Stimulated activated CD8-positive, alpha-beta memory T cell treated with anti-CD3 and anti-CD28 coated beads, Interleukin-15, amount 100 ng/mL, for 48 hours (primary cell): ENCODE measurements around the gene NOP53.
"Not testable (repeated sequence)": the region's sequence is repeated elsewhere in the genome, so short reads cannot be mapped to it uniquely, and the experiment has no call there.

Experiments
- DNase-seq, 2 donors: peaks; one replicate each; pipeline ENCODE4 v3.0.0-alpha.2; 2020; ENCODE audit warnings: low read depth in 2 of 2

NOP53 gene

DNA sequence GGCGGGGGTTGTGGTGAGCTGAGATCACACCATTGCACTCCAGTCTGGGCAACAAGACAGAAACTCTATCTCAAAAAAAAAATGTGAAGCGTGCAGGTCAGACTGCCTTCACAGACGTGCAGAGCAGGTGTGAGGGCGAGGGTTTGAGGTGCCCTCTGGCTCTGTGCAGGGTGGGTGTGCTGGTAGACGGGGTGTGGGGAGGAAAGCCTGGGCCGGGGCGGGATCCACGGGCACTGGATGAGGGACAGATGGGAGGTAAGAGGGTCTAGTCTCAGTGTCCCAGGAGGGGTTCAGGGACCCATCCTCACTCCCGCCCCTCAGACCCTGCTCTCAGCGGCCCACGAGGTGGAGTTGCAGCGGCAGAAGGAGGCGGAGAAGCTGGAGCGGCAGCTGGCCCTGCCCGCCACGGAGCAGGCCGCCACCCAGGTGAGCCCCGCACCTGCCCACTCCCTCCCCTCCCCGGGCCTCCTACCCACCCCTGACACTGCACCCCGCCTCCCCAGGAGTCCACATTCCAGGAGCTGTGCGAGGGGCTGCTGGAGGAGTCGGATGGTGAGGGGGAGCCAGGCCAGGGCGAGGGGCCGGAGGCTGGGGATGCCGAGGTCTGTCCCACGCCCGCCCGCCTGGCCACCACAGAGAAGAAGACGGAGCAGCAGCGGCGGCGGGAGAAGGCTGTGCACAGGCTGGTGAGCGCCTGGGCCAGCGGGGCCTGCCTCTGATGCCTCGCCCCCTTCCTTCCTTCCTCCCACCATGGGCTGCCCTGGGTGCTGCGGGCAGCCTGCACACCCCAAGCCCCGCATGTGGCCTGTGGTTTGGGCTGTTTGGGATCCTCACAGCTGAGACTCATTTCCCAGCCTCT lies 9.1 kb downstream of the NOP53 start:
- DNase-seq = no peak

DNA sequence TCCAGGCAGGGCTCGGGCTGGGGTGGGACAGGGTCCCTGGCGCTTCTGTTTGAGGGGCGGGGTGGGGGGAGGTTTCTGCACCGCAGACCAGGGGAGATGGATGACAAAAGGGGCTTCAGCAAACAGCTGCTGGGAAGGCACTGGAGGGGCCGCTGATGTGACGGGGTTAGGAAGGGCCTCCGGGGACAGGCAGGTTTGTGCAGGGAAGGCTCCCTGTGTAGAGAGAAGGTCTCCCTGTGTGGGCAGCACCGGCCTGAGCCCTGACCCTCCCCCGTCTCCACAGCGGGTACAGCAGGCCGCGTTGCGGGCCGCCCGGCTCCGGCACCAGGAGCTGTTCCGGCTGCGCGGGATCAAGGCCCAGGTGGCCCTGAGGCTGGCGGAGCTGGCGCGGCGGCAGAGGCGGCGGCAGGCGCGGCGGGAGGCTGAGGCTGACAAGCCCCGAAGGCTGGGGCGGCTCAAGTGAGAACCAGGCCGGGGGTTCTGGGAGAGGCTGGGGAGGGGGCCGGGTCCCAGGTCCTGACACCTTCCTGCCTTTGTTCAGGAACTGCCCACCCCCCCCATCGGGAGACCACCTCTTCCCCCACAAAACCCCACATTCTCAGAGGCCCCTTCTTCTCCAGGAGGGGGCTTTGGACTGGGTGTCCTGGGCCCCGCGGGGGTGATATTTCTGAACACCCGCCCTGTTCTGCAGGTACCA lies 9.9 kb downstream of the NOP53 start:
- no peak for DNase-seq

DNA sequence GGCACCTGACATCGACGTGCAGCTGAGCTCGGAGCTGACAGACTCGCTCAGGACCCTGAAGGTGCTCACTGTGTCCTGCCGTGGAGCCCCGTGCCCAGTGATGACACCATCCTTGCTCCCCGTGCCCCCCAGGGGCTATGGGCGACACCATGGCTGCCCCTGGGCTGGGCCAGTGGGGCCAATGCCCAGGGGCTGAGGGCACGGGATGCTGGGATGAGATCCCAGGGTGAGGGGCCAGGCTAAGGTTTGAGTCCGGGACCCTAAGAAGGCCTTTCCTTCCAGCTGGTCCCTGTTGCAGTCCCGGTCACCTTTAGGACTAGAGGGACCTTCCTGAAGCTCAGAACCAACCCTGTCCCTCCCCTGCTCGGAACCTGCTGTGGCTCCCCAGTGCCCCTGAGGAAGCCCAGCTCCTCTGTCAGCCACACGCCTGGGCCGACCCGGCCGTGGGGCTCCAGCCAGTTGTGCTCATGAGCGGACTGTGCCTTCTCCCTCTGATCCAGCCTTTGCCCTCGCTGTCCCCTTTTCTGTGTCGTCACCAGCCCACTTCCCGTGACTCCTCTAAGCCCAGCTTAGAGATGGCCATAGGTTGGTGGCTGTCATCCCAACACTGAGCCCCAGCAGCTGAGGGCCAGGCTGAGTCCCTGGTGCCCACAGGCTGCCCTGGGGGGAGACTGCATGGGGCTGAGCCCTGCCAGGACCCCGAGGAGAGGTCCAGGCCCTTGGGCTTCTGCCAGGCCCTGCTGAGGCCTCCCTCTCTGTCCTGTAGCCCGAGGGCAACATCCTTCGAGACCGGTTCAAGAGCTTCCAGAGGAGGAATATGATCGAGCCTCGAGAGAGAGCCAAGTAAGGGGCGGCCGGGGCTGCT lies 10.6 kb downstream of the NOP53 start:
- DNase-seq = no peak

DNA sequence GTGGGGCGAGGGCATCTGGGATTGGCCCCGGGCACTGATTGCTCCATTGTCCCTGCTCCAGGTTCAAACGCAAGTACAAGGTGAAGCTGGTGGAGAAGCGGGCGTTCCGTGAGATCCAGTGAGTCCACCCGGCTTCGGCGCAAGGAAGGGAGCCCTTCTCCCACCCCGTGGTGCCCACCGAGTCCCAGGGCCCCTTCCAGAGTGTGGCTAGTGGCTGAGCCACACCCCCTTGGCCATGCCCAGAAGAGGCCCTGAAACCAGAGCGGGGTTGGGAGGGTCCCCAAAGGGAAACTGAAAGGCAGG lies 11.2 kb downstream of the NOP53 start:
- DNase-seq = no peak

DNA sequence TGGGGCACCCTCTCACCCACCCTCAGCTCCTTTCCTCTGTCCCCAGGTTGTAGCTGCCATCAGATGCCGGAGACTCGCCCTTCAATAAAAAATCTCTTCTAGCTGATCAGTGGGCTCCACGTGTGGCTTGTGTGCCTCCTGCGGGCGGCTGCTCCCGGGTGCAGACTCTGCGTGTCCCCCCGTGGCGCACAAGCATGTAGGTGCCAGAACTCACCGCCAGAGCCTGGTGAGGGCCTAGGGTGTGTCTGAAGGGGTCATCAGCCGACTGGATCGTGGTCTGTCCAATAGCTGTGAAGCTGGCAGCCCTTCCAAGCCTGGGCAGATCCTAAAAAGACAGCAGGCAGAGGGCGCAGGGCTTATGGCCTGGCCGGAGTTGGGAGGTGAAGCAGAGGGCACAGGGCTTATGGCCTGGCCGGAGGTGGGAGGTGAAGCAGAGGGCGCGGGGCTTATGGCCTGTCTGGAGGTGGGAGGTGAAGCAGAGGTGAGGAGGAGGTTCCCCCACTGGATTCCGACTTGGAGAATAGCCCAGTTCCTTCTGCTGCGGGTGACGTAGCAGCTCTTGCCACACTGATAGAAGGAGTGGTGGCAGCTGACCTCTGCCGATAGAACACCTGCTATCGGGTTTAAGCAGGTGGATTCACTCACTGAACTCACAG lies 11.7 kb downstream of the NOP53 start:
- DNase-seq = no peak

DNA sequence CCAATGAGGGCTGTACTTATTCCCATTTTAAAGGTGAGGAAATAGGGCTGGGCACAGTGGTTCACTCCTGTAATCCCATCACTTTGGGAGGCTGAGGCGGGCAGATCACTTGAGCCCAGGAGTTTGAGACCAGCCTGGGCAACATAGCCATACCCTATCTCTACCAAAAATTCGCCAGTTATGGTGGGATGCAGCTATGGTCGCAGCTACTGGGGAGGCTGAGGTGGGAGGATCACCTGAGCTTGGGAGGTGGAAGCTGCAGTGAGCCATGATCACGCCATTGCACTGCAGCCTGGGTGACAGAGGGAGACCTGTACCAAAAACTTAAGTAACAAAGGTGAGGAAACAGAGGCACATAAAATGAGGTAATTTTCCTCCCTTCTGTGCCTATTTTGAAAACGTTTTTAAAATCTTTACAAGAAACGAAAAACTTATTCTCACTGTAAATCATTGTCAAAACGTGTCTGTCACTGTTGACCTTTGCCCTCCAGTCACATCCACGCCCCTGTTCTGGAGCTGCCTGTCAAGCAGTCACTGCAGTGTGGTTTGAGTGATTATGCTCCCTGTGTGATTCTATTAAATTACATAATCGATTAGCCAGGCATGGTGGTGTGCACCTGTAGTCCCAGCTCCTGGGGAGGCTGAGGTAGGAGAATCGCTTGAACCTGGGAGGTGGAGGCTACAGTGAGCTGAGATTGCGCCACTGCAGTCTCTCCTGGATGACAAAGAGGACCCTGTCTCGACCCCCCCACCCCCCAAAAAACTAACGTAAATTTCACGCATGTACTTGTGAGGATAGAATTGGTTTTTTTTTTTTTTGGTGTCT lies 12.5 kb downstream of the NOP53 start:
- DNase-seq = no peak

DNA sequence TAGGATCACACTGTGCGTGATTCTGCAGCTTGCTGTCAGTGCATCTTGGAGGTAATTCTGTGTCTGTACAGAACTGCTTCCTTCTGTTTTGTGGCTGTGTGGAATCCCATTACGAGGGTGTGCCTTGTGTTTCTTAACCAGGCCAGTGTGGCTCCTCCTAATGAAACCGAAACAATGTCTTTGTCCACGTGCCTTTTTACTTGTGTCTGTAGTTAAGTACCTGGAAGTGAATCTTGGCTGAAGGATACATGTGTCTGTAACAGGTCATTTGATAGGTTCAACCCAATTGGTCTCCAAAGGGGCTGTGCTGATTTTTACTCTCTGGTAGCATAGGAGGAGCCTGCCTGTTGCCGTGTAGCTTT lies 13.1 kb downstream of the NOP53 start:
- DNase-seq = no peak

DNA sequence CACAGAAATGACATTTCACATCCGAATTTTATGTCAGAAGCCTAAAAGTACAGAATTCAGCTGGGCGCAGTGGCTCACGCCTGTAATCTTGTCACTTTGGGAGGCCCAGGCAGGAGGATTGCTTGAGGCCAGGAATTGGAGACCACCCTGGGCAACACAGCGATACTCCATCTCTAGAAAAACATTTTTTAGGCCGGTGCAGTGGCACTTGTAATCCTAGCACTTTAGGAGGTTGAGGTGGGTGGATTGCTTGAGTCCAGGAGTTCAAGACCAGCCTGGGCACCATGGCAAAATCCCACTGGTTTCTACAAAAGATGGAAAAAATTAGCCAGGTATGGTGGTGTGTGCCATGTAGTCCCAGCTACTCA lies 15.3 kb downstream of the NOP53 start:
- DNase-seq = no peak

DNA sequence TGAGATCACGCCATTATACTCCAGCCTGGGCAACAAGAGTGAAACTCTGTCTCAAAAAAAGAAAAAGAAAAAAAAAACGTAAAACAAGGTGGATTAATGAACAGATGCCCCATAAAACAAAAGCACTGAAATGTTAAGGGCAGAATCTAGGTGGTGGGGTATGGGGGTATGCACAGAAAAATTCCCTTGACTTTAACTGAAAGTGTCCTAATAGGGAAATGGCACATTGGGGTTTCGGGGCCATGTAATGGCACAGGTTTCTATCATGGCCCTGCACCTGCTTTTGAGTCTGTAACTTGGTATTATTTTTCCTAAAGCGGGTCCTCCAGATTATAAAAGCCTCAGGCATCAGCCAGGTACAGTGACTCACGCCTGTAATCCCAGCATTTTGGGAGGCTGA lies 16.2 kb downstream of the NOP53 start:
- DNase-seq = no peak

DNA sequence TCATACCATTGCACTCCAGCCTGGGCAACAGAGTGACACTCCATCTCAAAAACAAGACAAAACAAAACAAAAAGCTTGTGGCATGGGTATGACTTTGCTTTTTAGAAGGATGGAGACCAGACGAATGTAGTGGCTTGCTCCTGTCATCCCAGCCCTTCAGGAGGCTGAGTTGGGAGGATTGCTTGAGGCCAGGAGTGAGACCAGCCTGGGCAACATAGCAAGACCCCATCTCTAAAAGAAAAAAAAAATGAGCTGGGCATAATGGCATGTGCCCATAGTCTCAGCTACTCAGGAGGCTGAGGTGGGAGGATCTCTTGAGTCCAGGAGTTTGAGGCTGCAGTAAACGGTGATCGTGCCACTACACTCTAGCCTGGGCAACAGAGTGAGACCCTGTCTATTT lies 16.8 kb downstream of the NOP53 start:
- no peak for DNase-seq

DNA sequence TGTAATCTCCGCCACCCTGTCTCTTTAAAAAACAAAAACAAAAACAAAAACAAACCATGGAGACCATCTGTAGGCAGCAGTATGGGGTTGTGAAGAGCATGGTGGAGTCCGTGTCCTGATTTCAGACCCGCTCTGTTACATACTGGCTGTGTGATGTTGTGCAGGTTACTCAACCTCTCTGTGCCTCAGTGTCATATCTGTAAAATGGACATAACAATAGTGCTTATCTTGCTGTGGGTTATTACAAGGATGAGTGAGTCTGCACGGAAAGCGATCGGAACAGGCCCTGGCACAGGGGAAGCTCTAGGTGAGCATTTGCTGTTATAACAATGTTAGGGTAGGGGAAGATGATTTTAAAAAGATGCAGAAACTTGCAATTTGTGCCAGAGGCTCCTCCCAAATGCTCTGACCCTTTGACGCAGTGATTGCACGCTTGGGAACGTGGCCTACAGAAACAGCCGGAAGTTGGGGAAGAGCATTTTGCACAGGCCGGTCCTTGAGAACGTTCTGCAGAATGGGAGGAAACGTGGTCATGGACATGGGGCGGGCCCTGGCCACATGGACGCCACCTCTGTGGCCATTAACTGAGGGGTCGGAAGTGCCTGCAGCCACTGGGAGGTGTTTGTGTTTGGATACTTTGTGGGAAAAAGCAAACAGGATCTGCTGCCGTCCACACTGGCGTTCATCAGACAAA lies 17.4 kb downstream of the NOP53 start:
- no peak for DNase-seq

DNA sequence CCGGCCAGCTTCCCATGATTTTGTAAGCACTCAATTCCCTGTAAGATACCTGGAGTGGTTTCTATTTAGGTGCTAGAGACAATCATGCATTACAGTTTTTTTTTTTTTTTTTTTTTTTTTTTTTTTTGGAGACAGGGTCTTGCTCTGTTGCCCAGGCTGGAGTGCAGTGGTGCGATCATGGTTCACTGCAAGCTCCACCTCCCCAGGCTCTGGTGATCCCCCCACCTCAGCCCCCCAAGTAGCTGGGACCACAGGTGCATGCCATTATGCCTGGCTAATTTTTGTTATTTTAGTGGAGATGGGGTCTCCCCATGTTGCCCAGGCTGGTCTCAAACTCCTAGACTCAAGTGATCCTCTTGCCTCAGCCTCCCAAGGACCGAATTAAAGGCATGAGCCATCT lies 19.4 kb downstream of the NOP53 start:
- not testable (repeated sequence) for DNase-seq

DNA sequence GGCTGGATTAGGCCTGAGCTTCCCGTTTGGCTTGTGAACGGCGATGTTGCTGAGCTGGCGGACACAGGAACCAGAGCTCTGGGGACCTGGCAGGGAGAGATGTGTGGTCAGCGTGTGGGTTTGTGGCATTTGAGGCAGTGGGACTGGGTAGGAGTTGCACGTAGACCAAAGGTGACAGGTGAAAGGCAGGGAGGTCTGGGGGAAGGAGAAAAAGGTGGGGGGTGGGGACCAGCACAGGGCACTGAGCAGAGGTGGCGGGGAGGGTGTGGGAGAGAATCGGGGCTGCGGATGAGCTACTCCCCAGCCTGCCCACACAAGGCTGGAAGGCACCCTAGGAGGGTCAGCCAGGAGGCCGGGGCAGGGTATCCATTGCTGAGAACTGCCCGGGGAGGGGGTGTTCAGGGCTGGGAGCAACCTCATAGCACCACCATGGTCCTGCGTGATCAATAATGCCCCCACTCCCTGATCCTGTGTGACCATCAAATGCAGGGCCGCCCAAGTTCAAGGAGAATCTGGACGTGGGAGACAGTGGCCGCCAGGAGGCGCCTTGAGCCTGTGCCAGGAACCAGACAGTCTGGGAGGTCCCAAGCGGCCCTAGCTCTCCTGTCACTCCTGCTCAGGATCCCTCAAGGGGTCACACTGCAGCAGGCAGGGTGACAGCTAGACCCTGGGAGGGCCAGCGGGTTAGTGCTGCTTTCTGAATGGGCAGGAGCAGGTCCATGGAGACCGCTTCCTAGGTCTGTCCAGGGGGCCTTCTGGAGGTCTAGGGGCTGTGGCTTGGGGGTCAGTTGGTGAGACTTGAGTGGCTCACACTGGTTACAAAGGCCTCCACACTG lies 20.4 kb downstream of the NOP53 start:
- peak; percentile 9 to 24 for DNase-seq

DNA sequence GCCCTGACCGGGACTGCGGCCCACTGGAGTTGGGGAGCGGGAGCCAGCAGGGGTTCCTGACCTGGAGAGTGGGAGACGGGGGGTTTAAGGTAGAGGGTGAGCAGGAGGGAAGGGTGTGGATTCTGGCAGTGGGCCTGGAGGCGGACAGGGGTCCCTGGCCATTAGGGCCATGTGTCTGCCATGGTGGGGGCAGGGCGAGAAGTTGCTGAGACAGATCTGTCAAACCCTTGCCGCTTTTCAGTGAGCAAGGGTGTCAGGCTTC lies 20.9 kb downstream of the NOP53 start:
- no peak for DNase-seq

DNA sequence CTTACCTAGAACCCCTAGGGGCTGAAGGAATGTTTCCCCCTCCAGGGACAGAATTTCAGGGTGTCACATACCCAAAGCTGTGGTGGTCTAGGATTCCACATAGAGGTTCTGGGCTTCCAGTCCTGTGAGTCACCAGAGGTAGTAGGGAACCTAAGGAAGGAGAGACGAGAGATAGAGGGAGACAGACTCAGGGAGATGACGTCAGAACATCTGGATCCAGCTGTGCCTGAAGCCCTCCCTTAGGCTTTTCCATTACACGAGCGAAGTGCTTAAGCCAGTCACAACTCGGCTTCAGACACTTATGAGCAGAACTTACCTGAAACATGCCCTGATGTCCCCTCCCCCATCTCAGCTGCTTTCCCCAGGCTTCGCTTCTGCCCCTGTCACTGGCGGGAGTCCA lies 21.3 kb downstream of the NOP53 start:
- no peak for DNase-seq

DNA sequence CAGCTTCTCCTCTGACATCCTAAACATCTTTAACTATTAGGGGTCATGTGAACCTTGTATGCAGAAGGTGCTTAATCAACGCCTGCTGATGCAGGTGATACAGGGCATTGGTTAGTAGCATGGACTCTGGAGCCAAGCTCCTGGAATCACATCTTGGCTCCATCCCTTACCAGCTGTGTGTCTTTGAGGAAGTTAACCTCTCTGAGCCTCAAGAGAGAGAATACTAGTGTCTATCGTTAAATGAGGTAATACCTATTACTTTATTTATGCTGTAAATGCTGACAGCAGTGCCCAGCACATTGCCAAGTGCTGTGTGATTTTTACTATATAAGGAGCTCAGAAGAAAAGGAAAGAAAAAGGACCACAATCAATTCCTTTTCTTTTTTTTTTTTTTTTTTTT lies 22.0 kb downstream of the NOP53 start:
- DNase-seq = no peak

DNA sequence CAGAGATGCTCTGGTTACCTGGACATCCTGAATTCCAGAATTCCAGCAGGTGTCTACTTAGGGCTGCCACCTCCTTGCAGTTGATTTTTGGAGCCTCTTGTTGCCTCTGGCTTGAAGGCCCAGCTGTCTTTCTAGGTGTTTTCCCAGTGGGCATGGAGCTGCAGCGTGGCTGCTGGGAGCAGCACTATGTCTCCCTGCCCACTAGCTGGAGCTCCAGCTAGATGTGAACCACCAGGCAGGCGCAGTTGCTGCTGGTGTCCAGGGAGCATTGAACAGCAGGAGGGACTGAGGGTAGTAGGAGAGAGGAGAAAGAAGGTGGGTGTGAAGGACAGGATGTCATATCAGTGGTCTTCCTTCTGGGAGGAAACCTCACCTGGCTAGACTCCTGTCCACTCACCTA lies 23.3 kb downstream of the NOP53 start:
- no peak for DNase-seq

DNA sequence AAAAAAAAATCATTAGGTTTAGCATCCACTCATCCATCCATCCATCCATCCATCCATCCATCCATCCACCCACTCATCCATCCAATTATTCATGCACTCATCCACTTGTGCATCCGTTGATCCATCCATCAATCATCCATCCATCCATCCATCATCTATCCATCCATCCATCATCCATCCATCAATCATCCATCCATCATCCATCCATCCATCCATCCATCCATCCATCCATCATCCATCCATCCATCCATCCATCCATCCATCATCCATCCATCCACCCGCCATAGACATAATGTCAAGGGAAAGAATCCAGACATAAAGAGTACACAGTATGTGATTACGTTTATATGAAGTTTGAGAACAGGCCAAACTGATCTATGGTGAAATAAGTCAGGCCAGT lies 24.2 kb downstream of the NOP53 start:
- DNase-seq = no peak

DNA sequence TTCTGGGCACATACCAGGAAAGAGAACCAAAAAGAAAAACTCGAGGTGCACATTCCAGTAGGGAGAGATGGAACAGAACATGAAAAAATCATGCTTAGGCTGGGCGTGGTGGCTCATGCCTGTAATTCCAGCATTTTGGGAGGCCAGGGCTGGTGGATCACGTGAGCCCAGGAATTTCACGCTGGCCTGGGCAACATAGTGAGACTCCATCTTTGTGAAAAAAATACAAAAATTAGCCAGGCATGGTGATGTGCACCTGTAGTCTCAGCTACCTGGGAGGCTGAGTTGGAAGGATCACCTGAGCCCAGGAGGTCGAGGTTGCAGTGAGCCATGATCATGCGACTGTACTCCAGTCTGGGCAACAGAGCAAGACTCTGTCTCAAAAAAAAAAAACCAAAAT lies 25.9 kb downstream of the NOP53 start:
- DNase-seq = not testable (repeated sequence)

DNA sequence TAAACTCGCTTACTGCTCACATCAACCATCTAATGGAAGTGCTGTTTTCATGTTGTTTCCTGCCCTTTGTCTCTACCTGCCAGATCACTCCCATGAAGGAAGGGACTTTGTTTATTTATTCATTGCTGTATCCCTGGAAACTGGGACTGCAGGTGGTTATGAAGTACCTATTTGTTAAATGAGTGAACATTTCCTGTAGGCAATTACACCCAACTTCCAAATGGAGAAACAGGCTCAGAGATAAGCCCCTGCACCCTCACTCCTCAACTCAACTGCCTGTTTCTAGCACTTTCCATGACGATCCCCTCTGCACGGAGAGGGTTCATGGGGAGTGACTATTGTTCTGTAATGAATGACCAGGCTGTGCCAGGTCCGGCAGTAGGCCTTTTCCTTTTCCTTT lies 31.2 kb downstream of the NOP53 start:
- DNase-seq = no peak
